T-cell (primary cell): ENCODE measurements around the gene DPPA5. TPM values are rescaled to one million over a fixed set of nuclear protein-coding genes. Genes with fewer than 3 reads are reported as not detected.
"Not testable (repeated sequence)": the region's sequence is repeated elsewhere in the genome, so short reads cannot be mapped to it uniquely, and the experiment has no call there.

Source experiments
- ATAC-seq, 4 experiments: fragments of 200-7000 bp in 3 of 4; fragments of 150-1000 bp in 1 of 4; cut with Tn5 transposase; replicated peaks in 1 of 4; 1 replicate in 3 of 4; 2 replicates in 1 of 4; pipeline ENCODE4 v1.10.0; 2021; ENCODE audit warnings: moderate library complexity in 3 of 4, mild to moderate bottlenecking in 2 of 4, moderate number of reproducible peaks in 1 of 4
- CTCF ChIA-PET, 2 donors: fragments of 300-600 bp; sonication (Branson Sonifier 250); formaldehyde crosslinking; loops; one replicate each; lab custom pipeline; 2022; ENCODE audit warnings: antibody characterized with exemption in 2 of 2; lab: Charles Lee
- POLR2A ChIA-PET, 2 donors: fragments of 300-600 bp; sonication (Branson Sonifier 250); formaldehyde crosslinking; loops; one replicate each; lab custom pipeline; 2022; ENCODE audit warnings: antibody characterized with exemption in 2 of 2; lab: Charles Lee
- DNase-seq, 35 experiments: peaks; one replicate each; pipeline versions ENCODE4 v3.0.0 to v3.0.0-alpha.2; 2013 to 2023
- H3K27ac ChIP-seq: one replicate; pipeline ENCODE4 v1.5.1; 2013; ENCODE audit warnings: low read length
- H3K27me3 ChIP-seq, 2 experiments: replicated peaks in 1 of 2; 1 replicate in 1 of 2; 2 replicates in 1 of 2; pipeline versions ENCODE4 v1.6.1 to v1.7.0; 2013; ENCODE audit warnings: low read length in 1 of 2, mixed read lengths in 1 of 2; ENCODE audit not compliant: control insufficient read depth in 2 of 2, insufficient read depth in 2 of 2; ENCODE audit errors: extremely low read depth in 1 of 2
- H3K36me3 ChIP-seq, 2 donors: 1 replicate in 1 of 2; 2 replicates in 1 of 2; pipeline versions ENCODE4 v1.6.1 to v1.7.0; 2013; ENCODE audit warnings: low read length in 1 of 2; ENCODE audit not compliant: control insufficient read depth in 2 of 2, insufficient read depth in 1 of 2; ENCODE audit errors: extremely low read depth in 1 of 2
- H3K4me1 ChIP-seq, 2 experiments: 1 replicate in 1 of 2; 2 replicates in 1 of 2; pipeline versions ENCODE4 v1.6.1 to v1.7.0; 2013; ENCODE audit warnings: low read length in 2 of 2, mixed read lengths in 1 of 2; ENCODE audit not compliant: insufficient read depth in 2 of 2, control insufficient read depth in 1 of 2; ENCODE audit errors: extremely low read depth in 1 of 2
- H3K4me3 ChIP-seq, 2 donors: 1 replicate in 1 of 2; 2 replicates in 1 of 2; pipeline versions ENCODE4 v1.5.1 to v1.7.0; 2013; ENCODE audit warnings: mild to moderate bottlenecking in 2 of 2, low read length in 1 of 2, moderate library complexity in 1 of 2; ENCODE audit not compliant: control insufficient read depth in 1 of 2; ENCODE audit errors: extremely low read depth in 1 of 2
- H3K9me3 ChIP-seq: 2 replicates; pipeline ENCODE4 v1.7.0; 2013
- H3K27ac Mint-ChIP-seq, 2 donors: one replicate each; pipeline ENCODE4 v1.8.0; 2020 to 2021; ENCODE audit warnings: mild to moderate bottlenecking in 2 of 2, mixed read lengths in 2 of 2
- H3K27me3 Mint-ChIP-seq, 2 donors: one replicate each; pipeline ENCODE4 v1.8.0; 2021 to 2022; ENCODE audit warnings: mixed read lengths in 2 of 2
- H3K36me3 Mint-ChIP-seq: one replicate; pipeline ENCODE4 v1.8.0; 2021; ENCODE audit warnings: mixed read lengths
- H3K4me1 Mint-ChIP-seq, 3 donors: one replicate each; pipeline ENCODE4 v1.8.0; 2020 to 2022; ENCODE audit warnings: mixed read lengths in 3 of 3, mild to moderate bottlenecking in 1 of 3
- H3K4me3 Mint-ChIP-seq, 3 donors: one replicate each; pipeline ENCODE4 v1.8.0; 2020 to 2022; ENCODE audit warnings: mild to moderate bottlenecking in 3 of 3, mixed read lengths in 3 of 3, moderate library complexity in 3 of 3
- H3K9me3 Mint-ChIP-seq, 3 donors: one replicate each; pipeline ENCODE4 v1.8.0; 2020 to 2022; ENCODE audit warnings: mixed read lengths in 3 of 3
- WGBS: methylation state at CpG from one replicate; pipeline ENCODE4 v1.1.5; 2013; ENCODE audit warnings: missing lambda C conversion rate; ENCODE audit not compliant: insufficient coverage; 5-methylcytosine and 5-hydroxymethylcytosine counted together
- total RNA-seq, 35 experiments: library from RNA in 6 of 35; stranded (reverse) in 6 of 35; fragments of 120-200 nt in 1 of 35; gene quantifications; one replicate each; pipeline versions ENCODE4 v1.2.1 to v1.2.4 and lab custom pipeline; 2013 to 2026

The DPPA5 gene
- total RNA-seq, 5 donors from 2014 or later (not counting 1 experiment from before 2014, with no cell fraction given): not detected

DNA sequence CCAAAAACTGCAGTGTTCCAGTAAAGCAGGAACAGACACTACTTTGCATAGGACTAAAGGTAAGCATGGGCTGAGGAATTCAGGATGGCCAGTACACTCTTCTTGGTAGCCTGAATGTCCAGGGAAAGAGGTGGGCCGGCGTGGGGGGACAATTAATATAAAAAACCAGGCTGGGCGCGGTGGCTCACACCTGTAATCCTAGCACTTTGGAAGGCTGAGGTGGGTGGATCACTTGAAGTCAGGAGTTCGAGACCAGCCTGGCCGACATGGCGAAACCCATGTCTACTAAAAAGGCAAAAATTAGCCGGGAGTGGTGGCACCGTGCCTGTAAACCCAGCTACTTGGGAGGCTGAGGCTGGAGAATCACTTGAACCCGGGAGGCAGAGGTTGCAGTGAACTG, 27.5 kb upstream of the DPPA5 start:
- WGBS: 91% methylated on average over 5 of the region's 10 CpGs
- ATAC-seq, DNase-seq, H3K27ac Mint-ChIP-seq, H3K27me3 ChIP-seq, H3K27ac ChIP-seq, H3K4me3 Mint-ChIP-seq, H3K36me3 Mint-ChIP-seq, H3K9me3 Mint-ChIP-seq, H3K36me3 ChIP-seq, POLR2A ChIA-PET, H3K9me3 ChIP-seq, H3K4me1 Mint-ChIP-seq, H3K27me3 Mint-ChIP-seq, H3K4me3 ChIP-seq, H3K4me1 ChIP-seq: not testable (repeated sequence)
- CTCF ChIA-PET: interaction anchor here in 1 of 2 donors (0.7 kb wide), 1 partner anchor 303 kb away, joined by 3 read pairs; no protein-coding TSS in a partner anchor

DNA sequence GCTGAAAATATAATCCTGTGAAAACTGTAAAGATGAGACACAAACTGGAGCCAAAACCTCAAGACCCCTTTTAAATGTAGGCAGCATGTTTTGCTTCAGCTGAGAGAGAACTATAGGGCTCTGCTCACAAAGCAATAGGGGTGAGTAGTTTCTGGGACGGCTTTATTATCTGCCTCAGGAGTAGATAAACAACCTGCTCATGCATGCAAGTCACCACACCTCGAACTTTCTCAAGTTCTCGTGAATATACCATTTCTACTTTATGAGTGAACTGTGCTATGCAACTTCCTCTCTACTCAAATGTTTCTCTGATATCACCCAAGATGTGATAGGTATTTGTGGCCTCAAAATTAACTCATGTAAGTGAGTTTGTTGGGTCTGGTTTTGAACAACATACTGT, 23.1 kb upstream of the DPPA5 start:
- no peak for ATAC-seq
- Mint-ChIP-seq H3K36me3 (no peaks in the 10 kb centered on the region), H3K4me1 (no peaks in the 10 kb centered on the region), H3K9me3 (peaks cover 2 to 6% (median 2%) of the 10 kb centered on the region in 3 donors), H3K27ac (no peak overlapping the region), H3K27me3 (no peaks in the 10 kb centered on the region), H3K4me3 (no peak overlapping the region)
- Histone ChIP-seq H3K27me3 (no peaks in the 10 kb centered on the region), H3K36me3 (no peaks in the 10 kb centered on the region), H3K4me3 (no peak overlapping the region), H3K9me3 (no peaks in the 10 kb centered on the region), H3K27ac (no peak overlapping the region), H3K4me1 (no peaks in the 10 kb centered on the region)
- ChIA-PET CTCF (no interaction called here), POLR2A (no interaction called here)
- WGBS: no CpG with 5 or more reads among the region's 3 CpGs
- DNase-seq: no peak

DNA sequence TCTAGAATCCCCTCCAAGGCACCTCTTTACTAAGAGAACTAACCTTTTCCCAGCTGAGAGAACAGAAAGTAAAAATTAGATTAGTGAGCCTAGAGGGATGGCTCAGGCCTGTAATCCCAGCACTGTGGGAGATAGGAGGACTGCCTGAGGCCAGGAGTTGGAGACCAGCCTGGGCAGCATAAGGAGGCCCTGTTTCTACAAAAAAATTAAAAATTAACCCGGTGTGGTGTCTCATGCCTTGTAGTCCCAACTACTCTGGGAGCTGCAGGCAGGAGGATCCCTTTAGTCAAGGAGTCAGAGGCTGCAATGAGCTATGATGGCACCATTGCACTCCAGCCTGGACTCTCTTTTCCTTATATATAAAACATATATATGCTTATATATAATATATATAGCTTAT, 21.1 kb upstream of the DPPA5 start:
- Mint-ChIP-seq H3K27me3 (no peaks in the 10 kb centered on the region), H3K36me3 (no peaks in the 10 kb centered on the region), H3K27ac (no peak overlapping the region), H3K4me3 (no peak overlapping the region), H3K9me3 (peaks cover 2 to 11% (median 2%) of the 10 kb centered on the region in 3 donors), H3K4me1 (no peaks in the 10 kb centered on the region)
- DNase-seq (no peak), ATAC-seq (no peak)
- H3K27me3 ChIP-seq: no peaks in the 10 kb centered on the region
- H3K4me3 ChIP-seq: no peak overlapping the region
- 100% methylated on average over 1 of the region's 1 CpG for WGBS
- ChIA-PET POLR2A (no interaction called here), CTCF (no interaction called here)
- no peaks in the 10 kb centered on the region for H3K4me1 ChIP-seq
- no peaks in the 10 kb centered on the region for H3K36me3 ChIP-seq
- H3K9me3 ChIP-seq: no peaks in the 10 kb centered on the region
- no peak overlapping the region for H3K27ac ChIP-seq

DNA sequence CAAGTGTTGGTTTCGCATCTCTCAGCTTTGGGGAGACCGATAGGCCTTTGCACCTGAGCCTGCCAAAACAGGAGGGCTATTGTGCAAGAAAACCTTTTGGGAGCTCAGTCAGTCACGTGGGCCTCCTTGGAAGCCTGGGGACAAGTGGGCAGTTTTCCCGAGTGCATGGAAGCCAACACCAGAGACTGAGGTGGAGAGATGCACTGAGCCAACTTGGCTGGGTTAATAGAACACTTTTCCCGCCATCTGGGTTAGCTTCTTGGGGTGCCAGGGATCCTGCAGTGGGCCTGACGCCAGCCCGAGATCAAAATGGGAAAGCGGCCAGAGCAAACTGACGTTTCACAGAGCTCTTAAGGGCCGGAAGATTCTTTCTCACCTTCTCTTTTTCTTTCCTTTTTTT, 18.4 kb upstream of the DPPA5 start:
- ATAC-seq (no peak), DNase-seq (no peak)
- H3K9me3 Mint-ChIP-seq: peaks cover 2 to 11% (median 2%) of the 10 kb centered on the region in 3 donors
- no peaks in the 10 kb centered on the region for H3K27me3 Mint-ChIP-seq
- ChIA-PET CTCF (interaction anchor here in 1 of 2 donors (0.5 kb wide), 1 partner anchor 38 kb away, joined by 3 read pairs; no protein-coding TSS in a partner anchor), POLR2A (no interaction called here)
- Histone ChIP-seq H3K27ac (no peak overlapping the region), H3K4me1 (no peaks in the 10 kb centered on the region), H3K27me3 (no peaks in the 10 kb centered on the region), H3K4me3 (no peak overlapping the region), H3K9me3 (no peaks in the 10 kb centered on the region), H3K36me3 (no peaks in the 10 kb centered on the region)
- 85% methylated on average over 10 of the region's 10 CpGs for WGBS
- H3K4me1 Mint-ChIP-seq: no peaks in the 10 kb centered on the region
- H3K4me3 Mint-ChIP-seq: no peak overlapping the region
- H3K36me3 Mint-ChIP-seq: no peaks in the 10 kb centered on the region
- no peak overlapping the region for H3K27ac Mint-ChIP-seq

DNA sequence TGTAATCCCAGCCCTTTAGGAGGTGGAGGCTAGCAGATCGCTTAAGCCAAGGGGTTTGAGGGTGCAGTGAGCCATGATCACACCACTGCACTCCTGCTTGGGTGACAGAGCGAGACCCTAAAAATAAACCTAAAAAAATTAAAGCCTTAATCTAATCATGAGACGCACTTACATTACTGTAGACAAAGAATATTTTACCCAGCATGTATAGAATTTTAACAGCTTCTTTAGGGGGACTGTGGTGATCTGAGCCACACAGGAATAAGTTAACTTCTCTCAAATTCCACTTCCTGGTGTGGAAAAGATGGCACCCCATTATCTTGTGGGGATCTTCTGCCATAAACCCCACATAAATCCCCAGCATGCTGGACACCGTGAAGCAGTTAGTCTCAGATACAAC, 17.9 kb upstream of the DPPA5 start:
- Histone ChIP-seq H3K27ac (no peak overlapping the region), H3K9me3 (no peaks in the 10 kb centered on the region), H3K4me3 (no peak overlapping the region), H3K4me1 (no peaks in the 10 kb centered on the region), H3K36me3 (no peaks in the 10 kb centered on the region), H3K27me3 (no peaks in the 10 kb centered on the region)
- WGBS: 91% methylated on average over 2 of the region's 4 CpGs
- Mint-ChIP-seq H3K4me3 (no peak overlapping the region), H3K4me1 (no peaks in the 10 kb centered on the region), H3K27ac (no peak overlapping the region), H3K36me3 (no peaks in the 10 kb centered on the region), H3K9me3 (peaks cover 2 to 11% (median 2%) of the 10 kb centered on the region in 3 donors), H3K27me3 (no peaks in the 10 kb centered on the region)
- ATAC-seq (no peak), DNase-seq (no peak)
- POLR2A ChIA-PET: interaction anchor here in 1 of 2 donors (0.7 kb wide), 1 partner anchor 47 kb away, joined by 6 read pairs; no protein-coding TSS in a partner anchor
- CTCF ChIA-PET: interaction anchor here in 1 of 2 donors (0.5 kb wide), 1 partner anchor 38 kb away, joined by 3 read pairs; no protein-coding TSS in a partner anchor

DNA sequence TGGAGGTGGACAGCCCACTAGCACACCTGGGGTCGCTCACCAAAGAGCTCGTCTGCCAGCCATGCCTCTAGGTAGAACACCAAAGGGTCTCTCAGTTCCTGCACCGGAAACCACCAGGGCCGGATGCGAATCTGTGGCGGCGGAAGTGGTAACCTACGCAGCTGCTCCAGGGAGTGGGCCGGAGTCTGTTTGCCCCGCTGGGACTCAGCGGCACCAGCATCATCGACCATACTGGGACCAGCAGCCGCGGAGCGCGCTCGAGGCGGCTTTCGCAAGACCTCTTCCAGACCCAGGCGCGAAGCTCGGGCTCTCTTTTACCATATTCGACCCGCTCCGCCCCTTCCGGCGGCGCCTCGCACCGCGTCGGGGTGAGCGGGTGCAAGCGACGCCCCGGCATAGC, 15.5 kb upstream of the DPPA5 start, which contains the start of gene OOEP:
Gene OOEP, minus strand, starts transcription at position 335 of the 400 bp plus-strand sequence. Its CDS starts 105 bp downstream, at position 230.
- ATAC-seq (no peak), DNase-seq (no peak)
- no peak within 1 kb of the TSS for H3K4me3 ChIP-seq
- no peaks in the 10 kb centered on the region for H3K27me3 Mint-ChIP-seq
- no peaks in the 10 kb centered on the region for H3K36me3 ChIP-seq
- peaks cover 2 to 11% (median 2%) of the 10 kb centered on the region in 3 donors for H3K9me3 Mint-ChIP-seq
- H3K4me3 Mint-ChIP-seq: no peak within 1 kb of the TSS
- no peaks in the 10 kb centered on the region for H3K36me3 Mint-ChIP-seq
- peaks cover 0 to 4% of the 10 kb centered on the region in 2 experiments for H3K27me3 ChIP-seq
- POLR2A ChIA-PET: no interaction called here
- WGBS: 97% methylated on average over 35 of the region's 36 CpGs
- no peaks in the 10 kb centered on the region for H3K4me1 Mint-ChIP-seq
- no peaks in the 10 kb centered on the region for H3K9me3 ChIP-seq
- no peak within 1 kb of the TSS for H3K27ac ChIP-seq
- CTCF ChIA-PET: no interaction called here
- H3K4me1 ChIP-seq: no peaks in the 10 kb centered on the region
- H3K27ac Mint-ChIP-seq: no peak within 1 kb of the TSS
